Non-pigmented ciliary epithelial cell (primary cell): ENCODE measurements around the gene SLX4IP.

Source experiments
- DNase-seq: peaks from one replicate; pipeline ENCODE4 v3.0.0-alpha.2; 2010; ENCODE audit warnings: low read depth

The SLX4IP gene

GRCh38 chr20:10521836-10522235, 86.7 kb downstream of the SLX4IP start:
- no peak for DNase-seq

- no peak for DNase-seq
Observed at GRCh38 chr20:10522328-10522727, 87.2 kb downstream of the SLX4IP start.

GRCh38 chr20:10523443-10523842, 88.3 kb downstream of the SLX4IP start:
- no peak for DNase-seq

- no peak for DNase-seq
Observed at GRCh38 chr20:10524034-10524476, 89.0 kb downstream of the SLX4IP start.

GRCh38 chr20:10524643-10525042, 89.5 kb downstream of the SLX4IP start:
- DNase-seq, result no peak

GRCh38 chr20:10527781-10528180, 92.7 kb downstream of the SLX4IP start:
- no peak for DNase-seq

- DNase-seq, result no peak
Observed at GRCh38 chr20:10530883-10531282, 95.8 kb downstream of the SLX4IP start.

GRCh38 chr20:10531848-10532247, 96.7 kb downstream of the SLX4IP start:
- DNase-seq, result no peak

- DNase-seq, result no peak
Observed at GRCh38 chr20:10532361-10532760, 97.3 kb downstream of the SLX4IP start.

GRCh38 chr20:10536531-10536930, 101.4 kb downstream of the SLX4IP start:
- no peak for DNase-seq

GRCh38 chr20:10537850-10538480, 102.9 kb downstream of the SLX4IP start:
- no peak for DNase-seq

- DNase-seq, result no peak
Observed at GRCh38 chr20:10538768-10539167, 103.7 kb downstream of the SLX4IP start.

- no peak for DNase-seq
Observed at GRCh38 chr20:10539818-10540553, 104.9 kb downstream of the SLX4IP start.

GRCh38 chr20:10540636-10541493, 105.8 kb downstream of the SLX4IP start:
- no peak for DNase-seq

GRCh38 chr20:10541668-10542411, 106.7 kb downstream of the SLX4IP start:
- no peak for DNase-seq

- DNase-seq, result no peak
Observed at GRCh38 chr20:10542442-10542841, 107.3 kb downstream of the SLX4IP start.

GRCh38 chr20:10543480-10543879, 108.4 kb downstream of the SLX4IP start:
- no peak for DNase-seq

- DNase-seq, result no peak
Observed at GRCh38 chr20:10547276-10548114, 112.4 kb downstream of the SLX4IP start.

GRCh38 chr20:10549511-10549910, 114.4 kb downstream of the SLX4IP start:
- no peak for DNase-seq

- DNase-seq, result no peak
Observed at GRCh38 chr20:10550204-10551118, 115.4 kb downstream of the SLX4IP start.
